Glutamatergic neuron (in vitro differentiated cells): ENCODE measurements around the gene GNA12. TPM values are rescaled to one million over a fixed set of nuclear protein-coding genes. Genes with fewer than 3 reads are reported as not detected.

Experiments
- DNase-seq: peaks from one replicate; pipeline ENCODE4 v3.0.0; 2022
- H3K27ac Mint-ChIP-seq: one replicate; pipeline ENCODE4 v1.8.0; 2020; ENCODE audit warnings: mild to moderate bottlenecking, mixed read lengths, inconsistent platforms; ENCODE audit not compliant: unreplicated experiment
- H3K27me3 Mint-ChIP-seq: one replicate; pipeline ENCODE4 v1.8.0; 2020; ENCODE audit warnings: mild to moderate bottlenecking, moderate library complexity, mixed read lengths, inconsistent platforms; ENCODE audit not compliant: unreplicated experiment
- H3K36me3 Mint-ChIP-seq: one replicate; pipeline ENCODE4 v1.8.0; 2020; ENCODE audit warnings: mild to moderate bottlenecking, mixed read lengths, inconsistent platforms; ENCODE audit not compliant: unreplicated experiment
- H3K4me1 Mint-ChIP-seq: one replicate; pipeline ENCODE4 v1.8.0; 2020; ENCODE audit warnings: mild to moderate bottlenecking, low read depth, mixed read lengths, inconsistent platforms; ENCODE audit not compliant: unreplicated experiment
- H3K4me3 Mint-ChIP-seq: one replicate; pipeline ENCODE4 v1.8.0; 2020; ENCODE audit warnings: mild to moderate bottlenecking, mixed read lengths, inconsistent platforms; ENCODE audit not compliant: unreplicated experiment
- H3K9me3 Mint-ChIP-seq: one replicate; pipeline ENCODE4 v1.8.0; 2020; ENCODE audit warnings: mild to moderate bottlenecking, moderate library complexity, mixed read lengths, inconsistent platforms; ENCODE audit not compliant: unreplicated experiment
- total RNA-seq: library from RNA; stranded (reverse); fragmentation: NEBNext Ultra II Directional; extraction: Animal tissue kit (Norgen Biotek cat#: 25700); gene quantifications from one replicate; pipeline ENCODE4 v1.2.1, GENCODE V29; 2021; ENCODE audit not compliant: unreplicated experiment
- TF ChIP-seq, protein P1 (sequence below): fragments of 200-600 bp; sonication (generic); IDR thresholded peaks from one replicate; pipeline ENCODE4 v1.5.0; 2021; ENCODE audit not compliant: partially characterized antibody, unreplicated experiment

GNA12 gene
- total RNA-seq, 1 donor from 2014 or later = 66.2 TPM

- H3K4me3 Mint-ChIP-seq = peak overlapping the region; percentile 20
- peaks cover 3% of the 10 kb centered on the region for H3K36me3 Mint-ChIP-seq
- peaks cover 38% of the 10 kb centered on the region for H3K4me1 Mint-ChIP-seq
- H3K27ac Mint-ChIP-seq = peak overlapping the region; percentile 66
- TF ChIP-seq, protein P1, sequence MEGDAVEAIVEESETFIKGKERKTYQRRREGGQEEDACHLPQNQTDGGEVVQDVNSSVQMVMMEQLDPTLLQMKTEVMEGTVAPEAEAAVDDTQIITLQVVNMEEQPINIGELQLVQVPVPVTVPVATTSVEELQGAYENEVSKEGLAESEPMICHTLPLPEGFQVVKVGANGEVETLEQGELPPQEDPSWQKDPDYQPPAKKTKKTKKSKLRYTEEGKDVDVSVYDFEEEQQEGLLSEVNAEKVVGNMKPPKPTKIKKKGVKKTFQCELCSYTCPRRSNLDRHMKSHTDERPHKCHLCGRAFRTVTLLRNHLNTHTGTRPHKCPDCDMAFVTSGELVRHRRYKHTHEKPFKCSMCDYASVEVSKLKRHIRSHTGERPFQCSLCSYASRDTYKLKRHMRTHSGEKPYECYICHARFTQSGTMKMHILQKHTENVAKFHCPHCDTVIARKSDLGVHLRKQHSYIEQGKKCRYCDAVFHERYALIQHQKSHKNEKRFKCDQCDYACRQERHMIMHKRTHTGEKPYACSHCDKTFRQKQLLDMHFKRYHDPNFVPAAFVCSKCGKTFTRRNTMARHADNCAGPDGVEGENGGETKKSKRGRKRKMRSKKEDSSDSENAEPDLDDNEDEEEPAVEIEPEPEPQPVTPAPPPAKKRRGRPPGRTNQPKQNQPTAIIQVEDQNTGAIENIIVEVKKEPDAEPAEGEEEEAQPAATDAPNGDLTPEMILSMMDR = no peak
- H3K27me3 Mint-ChIP-seq = peaks cover 2% of the 10 kb centered on the region
- DNase-seq = no peak
- peaks cover 6% of the 10 kb centered on the region for H3K9me3 Mint-ChIP-seq
These were observed 33.3 kb downstream of the GNA12 start for GRCh38 chr7:2810682-2811415.

- Mint-ChIP-seq H3K4me1 (peaks cover 42% of the 10 kb centered on the region), H3K4me3 (no peak overlapping the region), H3K27ac (no peak overlapping the region), H3K27me3 (peaks cover 2% of the 10 kb centered on the region), H3K9me3 (peaks cover 6% of the 10 kb centered on the region), H3K36me3 (peaks cover 3% of the 10 kb centered on the region)
- TF ChIP-seq, protein P1 = no peak
- no peak for DNase-seq
These were observed 34.0 kb downstream of the GNA12 start for GRCh38 chr7:2809903-2810625.

DNA sequence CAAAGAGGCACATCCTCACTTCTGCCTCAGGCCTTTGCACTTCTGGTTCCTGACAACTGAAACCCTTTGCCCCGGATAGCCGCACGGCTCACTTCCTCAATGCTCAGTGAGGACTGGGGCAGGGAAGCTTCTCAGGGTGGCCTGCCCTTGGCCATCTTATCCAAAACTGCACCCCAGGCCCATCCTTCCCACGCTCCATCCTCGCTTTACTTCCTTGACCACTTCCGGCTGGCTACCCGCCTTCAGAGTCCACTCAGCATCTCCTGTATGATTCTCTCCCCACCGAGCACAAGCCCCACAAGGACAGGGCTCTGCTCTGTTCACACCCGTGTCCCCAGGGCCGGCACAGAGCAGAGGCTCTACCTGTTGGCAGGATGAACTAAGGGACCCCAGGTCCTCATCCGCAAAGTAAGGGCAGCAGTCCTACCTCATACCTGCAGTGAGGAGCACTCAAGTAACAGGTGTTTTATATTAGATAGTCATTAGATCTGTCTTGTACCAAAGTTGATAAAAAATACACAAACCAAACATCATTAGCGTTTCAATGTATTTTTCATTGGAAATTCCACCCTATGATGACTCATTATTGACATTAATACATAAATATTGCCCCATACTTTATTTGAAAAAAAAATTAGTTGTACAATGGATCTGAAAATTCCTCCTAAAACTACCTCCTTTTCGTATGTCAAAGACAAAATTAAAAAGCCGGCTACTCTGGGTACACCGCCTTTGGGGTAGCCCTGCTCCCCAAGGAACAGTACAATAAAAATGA is 35.0 kb downstream of the GNA12 start:
- Mint-ChIP-seq H3K4me1 (peaks cover 37% of the 10 kb centered on the region), H3K27ac (no peak overlapping the region), H3K9me3 (peaks cover 6% of the 10 kb centered on the region), H3K36me3 (peaks cover 3% of the 10 kb centered on the region), H3K27me3 (peaks cover 2% of the 10 kb centered on the region), H3K4me3 (no peak overlapping the region)
- no peak for DNase-seq
- TF ChIP-seq, protein P1 = no peak

DNA sequence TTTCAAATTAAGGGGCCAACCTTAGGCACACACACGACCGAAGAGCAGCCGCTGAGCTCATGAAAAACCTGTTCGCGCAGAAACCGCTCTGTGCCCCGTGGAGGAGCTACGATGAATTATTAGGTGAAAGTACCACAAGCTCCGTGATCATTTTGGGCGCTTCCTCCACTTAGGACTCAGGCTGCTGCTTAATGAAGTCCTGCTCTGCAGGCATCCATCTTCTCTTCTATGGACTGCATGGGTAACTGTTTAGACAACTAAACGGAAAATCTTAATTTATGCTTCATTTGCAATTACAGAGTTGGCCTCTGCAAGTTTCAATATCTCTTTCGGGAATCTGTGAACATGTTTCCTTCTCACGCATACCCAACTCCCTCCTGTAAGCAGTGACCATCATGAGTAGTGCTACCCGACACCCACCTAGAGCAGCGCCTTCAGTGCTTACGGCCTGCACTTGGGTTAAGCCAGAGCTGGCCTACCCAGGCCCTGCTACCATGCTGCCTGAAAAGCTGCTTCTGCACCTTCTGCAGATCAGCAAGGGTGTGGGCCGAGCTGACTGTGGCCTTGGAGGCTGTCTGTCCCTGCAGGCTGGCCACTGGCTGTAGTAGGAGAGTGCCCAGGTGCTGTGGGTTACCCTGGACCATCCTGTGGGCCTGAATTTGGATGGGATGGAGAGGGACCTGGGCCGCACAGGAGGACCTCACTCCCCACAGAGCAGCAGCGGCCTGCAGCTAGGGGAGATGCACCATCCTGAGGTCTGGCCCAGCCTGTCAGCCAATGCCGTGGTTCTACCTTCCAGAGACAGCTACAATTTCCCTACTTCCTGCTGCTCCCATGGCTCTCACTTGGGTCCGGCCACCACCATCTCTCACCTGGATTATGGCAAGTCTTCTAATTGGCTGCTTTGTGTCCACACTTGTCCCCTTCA is 36.0 kb downstream of the GNA12 start:
- H3K27ac Mint-ChIP-seq = no peak overlapping the region
- TF ChIP-seq, protein P1 = no peak
- H3K36me3 Mint-ChIP-seq = peaks cover 3% of the 10 kb centered on the region
- H3K9me3 Mint-ChIP-seq = peaks cover 4% of the 10 kb centered on the region
- no peak for DNase-seq
- peaks cover 2% of the 10 kb centered on the region for H3K27me3 Mint-ChIP-seq
- peaks cover 37% of the 10 kb centered on the region for H3K4me1 Mint-ChIP-seq
- H3K4me3 Mint-ChIP-seq = peak overlapping the region; percentile 42
